Measurements from ENCODE around the gene OR56A1. TPM values are rescaled to one million over a fixed set of nuclear protein-coding genes. Genes with fewer than 3 reads are reported as not detected.

The OR56A1 gene
- total RNA-seq, 1 donor from 2014 or later: not detected

DNA sequence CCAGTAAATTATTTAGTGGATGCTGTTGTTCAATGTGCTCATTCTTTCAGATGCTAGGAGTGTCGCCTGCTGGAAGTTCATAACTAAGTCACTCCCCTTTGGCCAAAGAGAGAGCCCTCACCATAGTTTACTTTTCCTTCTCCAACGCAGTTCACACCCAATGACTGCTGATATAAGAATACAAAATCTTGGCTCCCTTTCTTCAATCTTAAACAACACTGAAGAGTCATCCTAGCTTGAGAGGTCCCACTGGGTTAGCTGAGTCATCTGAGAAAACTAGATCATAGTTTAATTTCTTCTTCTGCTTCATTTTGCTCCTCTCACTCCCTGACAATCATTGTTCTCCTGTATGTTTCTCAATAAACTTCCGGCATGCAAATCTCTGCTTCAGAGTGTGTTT, 38.4 kb downstream of the OR56A1 start:
- ATAC-seq (no peak), DNase-seq (ENCODE audit: low spot score) (no peak)

DNA sequence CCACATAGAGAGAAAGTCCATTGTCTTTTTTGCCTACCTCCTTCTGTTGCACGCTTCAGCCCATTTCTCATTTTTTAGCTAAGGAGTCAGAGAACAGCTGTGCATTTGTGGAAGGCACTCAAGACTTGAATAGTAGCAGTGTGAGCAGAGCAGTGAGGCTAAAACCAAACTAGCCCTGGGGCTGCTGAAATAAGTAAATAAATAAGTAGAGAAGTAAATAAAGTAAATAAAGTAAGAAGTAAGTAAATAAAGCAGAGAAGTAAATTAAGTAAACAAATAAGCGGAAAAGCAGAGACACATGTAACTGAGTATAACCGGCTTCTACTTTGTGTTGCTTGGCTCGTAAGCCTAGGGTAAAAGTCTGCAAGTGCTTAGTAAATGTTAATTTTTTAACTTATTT, 41.4 kb downstream of the OR56A1 start:
- ATAC-seq (no peak), DNase-seq (ENCODE audit: low spot score) (no peak)

DNA sequence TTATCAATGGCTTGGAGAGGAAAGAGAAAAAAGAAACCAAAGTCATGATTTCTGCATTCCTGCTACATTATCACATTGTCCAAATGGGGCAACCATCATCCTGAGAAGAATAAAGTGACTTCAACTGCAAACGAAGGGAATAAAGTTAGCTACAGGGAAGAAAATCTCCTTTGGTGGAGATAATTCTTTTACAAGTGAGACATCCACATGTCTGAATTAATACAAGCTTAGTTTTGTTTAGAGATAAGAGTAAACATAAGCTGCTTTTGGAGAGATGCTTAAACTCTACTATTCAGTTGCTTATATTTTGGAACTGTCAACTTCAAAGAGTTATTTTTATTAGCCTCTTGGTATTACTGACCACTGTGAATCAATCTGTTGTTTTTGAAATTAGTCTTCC, 43.7 kb downstream of the OR56A1 start, which contains the start of gene OR52L1:
TSS of gene OR52L1 (minus strand) at position 101 of the 400 bp plus-strand sequence. CDS start at position 46, 55 bp downstream.
- ATAC-seq: no peak
- no peak for DNase-seq (ENCODE audit: low spot score)

DNA sequence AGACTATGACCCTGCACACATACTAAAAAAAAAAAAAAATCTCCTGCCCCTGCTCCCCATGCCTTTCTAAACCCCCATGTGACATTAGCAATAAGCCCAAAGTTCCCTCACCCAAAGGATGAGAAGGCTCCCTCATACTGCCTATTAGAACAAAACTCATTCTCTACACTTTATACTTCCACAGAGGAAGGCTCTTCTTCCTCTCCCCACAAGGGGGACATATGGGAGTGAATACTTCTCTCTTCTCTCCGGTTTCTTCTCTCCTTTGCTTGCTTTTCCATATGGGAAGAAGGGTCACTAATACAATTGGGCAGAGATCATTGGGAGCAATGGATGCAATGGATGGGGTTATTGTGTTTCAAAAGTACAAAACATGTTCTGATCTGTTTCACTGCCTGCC, 47.1 kb downstream of the OR56A1 start:
- DNase-seq (ENCODE audit: low spot score): no peak
- no peak for ATAC-seq

DNA sequence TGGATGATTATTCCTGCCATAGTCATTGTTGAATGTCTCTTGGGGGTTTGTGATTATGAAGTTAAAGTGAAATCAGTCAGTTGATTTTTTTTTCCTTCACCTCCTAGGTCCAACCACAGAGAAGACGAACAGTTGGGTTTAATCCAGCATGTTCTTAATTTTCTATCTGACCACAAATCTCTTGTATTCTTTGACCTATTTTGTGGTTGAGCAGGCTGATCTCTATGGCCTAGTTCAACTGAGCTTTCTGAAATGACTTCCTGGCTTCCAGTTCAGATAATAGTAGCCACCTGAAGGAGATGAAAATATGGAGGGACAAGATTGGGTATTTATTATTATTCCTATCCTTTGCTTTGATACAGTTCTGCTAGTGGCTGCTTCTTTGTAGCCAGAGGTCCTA, 57.0 kb downstream of the OR56A1 start:
- no peak for DNase-seq (ENCODE audit: low spot score)
- ATAC-seq: no peak

Other genes with a start within 250 kb of the OR56A1 start
- 0.10 TPM for gene OR52N5, start 247.4 kb downstream of the OR56A1 start, total RNA-seq
- gene OR52N1, start 239.5 kb downstream of the OR56A1 start, total RNA-seq: not detected
- not detected for gene OR52N2, start 221.8 kb downstream of the OR56A1 start, total RNA-seq
- not detected for gene OR52E6, start 188.9 kb downstream of the OR56A1 start, total RNA-seq
- not detected for gene OR52E8, start 173.1 kb downstream of the OR56A1 start, total RNA-seq
- not detected for gene OR52E4, start 150.1 kb downstream of the OR56A1 start, total RNA-seq
- not detected for gene OR52E5, start 137.6 kb downstream of the OR56A1 start, total RNA-seq
- not detected for gene OR56A3, start 88.5 kb downstream of the OR56A1 start, total RNA-seq
- not detected for gene OR56A5, start 62.3 kb downstream of the OR56A1 start, total RNA-seq
- gene OR52L1, start 43.8 kb downstream of the OR56A1 start, total RNA-seq: not detected
- not detected for gene OR56A4, start 23.8 kb downstream of the OR56A1 start, total RNA-seq
- not detected for gene OR56B4, start 76.9 kb upstream of the OR56A1 start, total RNA-seq
- gene OR52B2, start 139.6 kb upstream of the OR56A1 start, total RNA-seq: 0.38 TPM
- not detected for gene OR52W1, start 168.5 kb upstream of the OR56A1 start, total RNA-seq
- not detected for gene C11orf42, start 174.8 kb upstream of the OR56A1 start, total RNA-seq
- 32.1 TPM for gene FHIP1B, start 203.9 kb upstream of the OR56A1 start, total RNA-seq
- gene CNGA4, start 208.3 kb upstream of the OR56A1 start, total RNA-seq: not detected
- gene CCKBR, start 229.1 kb upstream of the OR56A1 start, total RNA-seq: not detected

Measured in left lobe of liver (tissue), 2 donors.